ENCODE data around the gene F8A1.

DNA sequence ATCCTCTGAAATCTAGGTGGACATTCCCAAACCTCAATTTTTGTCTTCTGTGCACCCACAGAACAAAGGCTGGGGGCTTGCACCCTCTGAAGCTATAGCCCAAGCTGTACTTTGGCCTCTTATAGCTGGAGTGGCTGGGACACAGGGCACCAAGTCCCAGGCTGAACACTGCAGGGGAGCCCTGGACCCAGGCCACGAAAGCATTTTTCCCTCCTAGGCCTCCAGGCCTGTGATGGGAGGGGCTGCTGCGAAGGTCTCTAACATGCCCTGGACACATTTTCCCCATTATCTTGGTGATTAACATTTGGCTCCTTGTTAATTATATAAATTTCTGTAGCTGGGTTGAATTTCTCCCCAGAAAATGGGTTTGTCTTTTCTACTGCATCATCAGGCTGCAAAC, 27.9 kb downstream of the F8A1 start:
- TF ChIP-seq CTCF (IDR thresholded peaks at IDR 0.05; ENCODE audit: low read length) = no peak
- no peak for TF ChIP-seq EZH2 (optimal IDR thresholded peaks at IDR 0.05; ENCODE audit: low read depth, low read length)

Measured in MM.1S (cell line).